Measurements from ENCODE around the gene GMPS.

The GMPS gene

DNA sequence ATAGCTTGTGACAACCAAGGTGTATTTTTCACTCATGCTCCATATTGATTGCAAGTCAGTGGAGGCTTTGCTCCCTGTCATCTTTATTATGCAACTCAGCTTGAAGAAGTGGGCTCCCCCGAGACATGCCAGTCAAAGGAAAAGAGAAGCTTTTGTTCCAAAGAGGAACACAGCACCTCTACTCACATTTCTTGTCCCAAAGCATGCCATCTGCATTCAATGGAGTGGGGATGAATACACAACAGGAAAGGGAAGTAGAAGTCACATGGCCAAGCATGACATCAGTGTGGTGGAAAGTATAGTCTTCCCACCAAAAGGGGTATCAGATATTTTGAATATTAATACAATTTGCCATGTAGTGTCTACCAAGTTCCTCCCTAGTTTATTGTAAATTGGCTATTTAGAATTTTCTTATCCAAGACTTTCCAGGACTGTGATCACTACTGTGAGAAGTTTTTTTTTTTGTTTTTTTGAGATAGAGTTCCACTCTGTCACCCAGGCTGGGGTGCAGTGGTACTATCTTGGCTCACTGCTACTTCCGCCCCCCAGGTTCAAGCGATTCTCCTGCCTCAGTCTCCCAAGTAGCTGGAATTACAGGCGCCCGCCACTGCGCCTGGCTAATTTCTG lies 114.5 kb downstream of the GMPS start:
- Histone ChIP-seq H3K27me3 (ENCODE audit: insufficient read depth, low read depth) (no peaks in the 10 kb centered on the region), H3K79me2 (ENCODE audit: insufficient read depth, low read depth) (no peaks in the 10 kb centered on the region), H3K4me3 (IDR thresholded peaks at IDR 0.05; ENCODE audit: insufficient read depth, low read depth, low read length) (no peak overlapping the region), H3K4me1 (ENCODE audit: low read depth, poor library complexity, severe bottlenecking) (no peaks in the 10 kb centered on the region), H4K20me1 (ENCODE audit: insufficient read depth) (no peaks in the 10 kb centered on the region), H3K36me3 (ENCODE audit: insufficient read depth) (no peaks in the 10 kb centered on the region), H3K9ac (no peak overlapping the region), H3K27ac (no peak overlapping the region), H3K4me2 (no peak overlapping the region), H2AFZ (ENCODE audit: low read depth) (no peak overlapping the region)
- TF ChIP-seq, protein P1, sequence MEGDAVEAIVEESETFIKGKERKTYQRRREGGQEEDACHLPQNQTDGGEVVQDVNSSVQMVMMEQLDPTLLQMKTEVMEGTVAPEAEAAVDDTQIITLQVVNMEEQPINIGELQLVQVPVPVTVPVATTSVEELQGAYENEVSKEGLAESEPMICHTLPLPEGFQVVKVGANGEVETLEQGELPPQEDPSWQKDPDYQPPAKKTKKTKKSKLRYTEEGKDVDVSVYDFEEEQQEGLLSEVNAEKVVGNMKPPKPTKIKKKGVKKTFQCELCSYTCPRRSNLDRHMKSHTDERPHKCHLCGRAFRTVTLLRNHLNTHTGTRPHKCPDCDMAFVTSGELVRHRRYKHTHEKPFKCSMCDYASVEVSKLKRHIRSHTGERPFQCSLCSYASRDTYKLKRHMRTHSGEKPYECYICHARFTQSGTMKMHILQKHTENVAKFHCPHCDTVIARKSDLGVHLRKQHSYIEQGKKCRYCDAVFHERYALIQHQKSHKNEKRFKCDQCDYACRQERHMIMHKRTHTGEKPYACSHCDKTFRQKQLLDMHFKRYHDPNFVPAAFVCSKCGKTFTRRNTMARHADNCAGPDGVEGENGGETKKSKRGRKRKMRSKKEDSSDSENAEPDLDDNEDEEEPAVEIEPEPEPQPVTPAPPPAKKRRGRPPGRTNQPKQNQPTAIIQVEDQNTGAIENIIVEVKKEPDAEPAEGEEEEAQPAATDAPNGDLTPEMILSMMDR (conservative IDR thresholded peaks at IDR 0.05; ENCODE audit: low read depth, low read length), result no peak

DNA sequence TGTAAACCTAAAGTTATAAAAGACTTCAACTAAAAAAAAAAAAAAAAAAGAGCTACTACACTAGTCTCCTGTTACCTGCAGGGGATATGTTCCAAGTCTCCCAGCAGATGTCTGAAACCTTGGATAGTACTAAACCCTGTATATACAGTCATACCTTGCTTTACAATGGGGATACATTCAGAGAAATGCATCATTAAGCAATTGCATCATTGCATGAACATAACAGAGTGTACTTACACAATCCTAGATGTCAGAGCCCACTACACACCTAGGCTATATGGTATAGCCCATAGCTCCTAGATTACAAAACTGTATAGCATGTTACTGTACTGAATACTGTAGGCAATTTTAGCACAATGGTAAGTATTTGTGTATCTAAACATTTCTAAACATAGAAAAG lies 119.1 kb downstream of the GMPS start:
- TF ChIP-seq, protein P1 (conservative IDR thresholded peaks at IDR 0.05; ENCODE audit: low read depth, low read length), result no peak
- Histone ChIP-seq H3K4me3 (IDR thresholded peaks at IDR 0.05; ENCODE audit: insufficient read depth, low read depth, low read length) (no peak overlapping the region), H3K27ac (no peak overlapping the region), H3K4me1 (ENCODE audit: low read depth, poor library complexity, severe bottlenecking) (no peaks in the 10 kb centered on the region), H3K27me3 (ENCODE audit: insufficient read depth, low read depth) (no peaks in the 10 kb centered on the region), H3K4me2 (no peak overlapping the region), H3K9ac (no peak overlapping the region), H3K79me2 (ENCODE audit: insufficient read depth, low read depth) (no peaks in the 10 kb centered on the region), H2AFZ (ENCODE audit: low read depth) (no peak overlapping the region), H3K36me3 (ENCODE audit: insufficient read depth) (no peaks in the 10 kb centered on the region), H4K20me1 (ENCODE audit: insufficient read depth) (no peaks in the 10 kb centered on the region)

DNA sequence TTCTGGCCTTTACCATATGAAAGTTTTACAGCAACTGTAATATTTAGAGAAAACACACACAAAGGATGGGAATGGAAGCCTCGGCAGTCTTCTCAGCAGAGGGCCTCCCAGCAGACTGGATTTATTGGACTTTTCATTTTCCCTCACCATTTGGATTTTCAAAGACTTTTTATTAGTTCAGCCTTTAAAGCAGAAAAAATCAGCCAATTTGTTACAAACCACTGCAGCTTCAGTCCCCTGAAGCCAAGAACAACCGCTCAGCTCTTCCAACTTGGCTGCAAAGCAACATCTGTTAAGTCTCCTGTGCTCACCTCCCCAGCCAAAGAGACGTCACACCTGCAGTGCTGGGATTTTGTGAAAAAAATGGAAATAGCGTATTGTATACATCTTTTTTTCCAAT lies 120.8 kb downstream of the GMPS start:
- TF ChIP-seq, protein P1 (conservative IDR thresholded peaks at IDR 0.05; ENCODE audit: low read depth, low read length), result no peak
- no peaks in the 10 kb centered on the region for H3K27me3 ChIP-seq (ENCODE audit: insufficient read depth, low read depth)
- no peaks in the 10 kb centered on the region for H4K20me1 ChIP-seq (ENCODE audit: insufficient read depth)
- no peak overlapping the region for H3K9ac ChIP-seq
- no peak overlapping the region for H3K4me2 ChIP-seq
- H3K27ac ChIP-seq, result no peak overlapping the region
- no peak overlapping the region for H2AFZ ChIP-seq (ENCODE audit: low read depth)
- H3K79me2 ChIP-seq (ENCODE audit: insufficient read depth, low read depth), result no peaks in the 10 kb centered on the region
- H3K36me3 ChIP-seq (ENCODE audit: insufficient read depth), result no peaks in the 10 kb centered on the region
- no peak overlapping the region for H3K4me3 ChIP-seq (IDR thresholded peaks at IDR 0.05; ENCODE audit: insufficient read depth, low read depth, low read length)
- H3K4me1 ChIP-seq (ENCODE audit: low read depth, poor library complexity, severe bottlenecking), result no peaks in the 10 kb centered on the region

DNA sequence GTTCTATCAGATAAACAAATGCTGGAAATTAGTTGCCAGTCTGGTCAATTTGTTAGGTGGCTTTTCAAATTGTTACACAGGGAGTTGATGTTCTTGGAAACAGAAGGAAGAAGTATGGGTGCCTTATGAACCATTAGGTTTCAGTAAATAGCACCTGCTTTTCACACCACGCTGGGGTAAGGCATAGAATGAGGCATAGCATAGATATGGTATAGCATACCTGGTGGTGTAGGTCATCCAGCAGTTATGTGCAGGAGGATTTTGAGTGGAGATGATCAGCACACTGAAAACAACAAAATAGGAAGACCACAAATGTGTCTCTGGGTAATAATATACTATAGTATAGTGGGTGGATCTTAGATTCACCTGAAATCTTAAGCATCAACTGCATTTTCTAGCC lies 121.4 kb downstream of the GMPS start:
- no peaks in the 10 kb centered on the region for H3K4me1 ChIP-seq (ENCODE audit: low read depth, poor library complexity, severe bottlenecking)
- no peaks in the 10 kb centered on the region for H4K20me1 ChIP-seq (ENCODE audit: insufficient read depth)
- no peak overlapping the region for H3K4me2 ChIP-seq
- no peak overlapping the region for H3K9ac ChIP-seq
- H3K27me3 ChIP-seq (ENCODE audit: insufficient read depth, low read depth), result no peaks in the 10 kb centered on the region
- no peak overlapping the region for H2AFZ ChIP-seq (ENCODE audit: low read depth)
- no peak overlapping the region for H3K4me3 ChIP-seq (IDR thresholded peaks at IDR 0.05; ENCODE audit: insufficient read depth, low read depth, low read length)
- TF ChIP-seq, protein P1 (conservative IDR thresholded peaks at IDR 0.05; ENCODE audit: low read depth, low read length), result no peak
- H3K79me2 ChIP-seq (ENCODE audit: insufficient read depth, low read depth), result no peaks in the 10 kb centered on the region
- H3K36me3 ChIP-seq (ENCODE audit: insufficient read depth), result no peaks in the 10 kb centered on the region
- no peak overlapping the region for H3K27ac ChIP-seq

Data from KMS-11 (cell line).